Measurements from ENCODE around the gene MRPL50. TPM values are rescaled to one million over a fixed set of nuclear protein-coding genes. Genes with fewer than 3 reads are reported as not detected.

MRPL50 gene
- total RNA-seq, 4 donors from 2014 or later, result 11.5 to 44.8 (median 23.2) TPM

DNA sequence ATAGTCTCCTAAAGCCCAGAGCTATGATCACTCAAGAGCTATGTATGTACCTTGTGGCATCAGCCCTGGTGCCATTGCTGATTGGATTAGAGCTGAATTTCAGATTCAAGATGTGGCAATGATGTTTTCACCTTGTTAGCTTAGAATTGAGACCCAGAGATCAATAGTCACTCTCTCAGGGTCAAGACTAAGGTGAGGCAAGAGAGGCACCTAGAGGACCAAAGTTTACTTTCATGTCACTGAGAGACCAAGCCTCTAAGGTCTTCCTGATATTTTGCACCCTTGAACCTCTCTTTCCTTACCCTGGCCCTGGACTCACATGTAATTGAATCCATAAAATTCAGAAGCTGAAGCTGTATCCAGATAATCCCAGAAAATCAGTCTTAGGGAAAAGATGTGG, 56.5 kb downstream of the MRPL50 start:
- H3K4me1 ChIP-seq, result no peaks in the 10 kb centered on the region
- H3K9me3 ChIP-seq, result no peaks in the 10 kb centered on the region
- TF ChIP-seq POLR2A (IDR thresholded peaks at IDR 0.05), result no peak
- TF ChIP-seq, protein P1, sequence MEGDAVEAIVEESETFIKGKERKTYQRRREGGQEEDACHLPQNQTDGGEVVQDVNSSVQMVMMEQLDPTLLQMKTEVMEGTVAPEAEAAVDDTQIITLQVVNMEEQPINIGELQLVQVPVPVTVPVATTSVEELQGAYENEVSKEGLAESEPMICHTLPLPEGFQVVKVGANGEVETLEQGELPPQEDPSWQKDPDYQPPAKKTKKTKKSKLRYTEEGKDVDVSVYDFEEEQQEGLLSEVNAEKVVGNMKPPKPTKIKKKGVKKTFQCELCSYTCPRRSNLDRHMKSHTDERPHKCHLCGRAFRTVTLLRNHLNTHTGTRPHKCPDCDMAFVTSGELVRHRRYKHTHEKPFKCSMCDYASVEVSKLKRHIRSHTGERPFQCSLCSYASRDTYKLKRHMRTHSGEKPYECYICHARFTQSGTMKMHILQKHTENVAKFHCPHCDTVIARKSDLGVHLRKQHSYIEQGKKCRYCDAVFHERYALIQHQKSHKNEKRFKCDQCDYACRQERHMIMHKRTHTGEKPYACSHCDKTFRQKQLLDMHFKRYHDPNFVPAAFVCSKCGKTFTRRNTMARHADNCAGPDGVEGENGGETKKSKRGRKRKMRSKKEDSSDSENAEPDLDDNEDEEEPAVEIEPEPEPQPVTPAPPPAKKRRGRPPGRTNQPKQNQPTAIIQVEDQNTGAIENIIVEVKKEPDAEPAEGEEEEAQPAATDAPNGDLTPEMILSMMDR (IDR thresholded peaks at IDR 0.05), result no peak
- H3K36me3 ChIP-seq, result no peaks in the 10 kb centered on the region
- no peak overlapping the region for H3K4me3 ChIP-seq
- DNase-seq, result no peak
- H3K27me3 ChIP-seq, result no peaks in the 10 kb centered on the region
- intact Hi-C loops (cut with DNase I; ENCODE audit: low total_unique reads), result no loop called here
- no peak overlapping the region for H3K27ac ChIP-seq

Other genes with a start within 250 kb of the MRPL50 start
- not detected for gene BAAT, start 13.6 kb downstream of the MRPL50 start, total RNA-seq
- 10 to 100 TPM; 18.8 to 61.9 (median 34.0) TPM for gene ZNF189, start 233 bp upstream of the MRPL50 start, total RNA-seq
- gene ALDOB, start 37.2 kb upstream of the MRPL50 start, total RNA-seq, result under 1 TPM in 1 of 4 donors, not detected in 3; 0.95 TPM
- 10 to 100 TPM; 27.1 to 48.3 (median 35.6) TPM for gene RNF20, start 135.2 kb upstream of the MRPL50 start, total RNA-seq
- gene PPP3R2, start 196.4 kb upstream of the MRPL50 start, total RNA-seq, result under 1 TPM in 1 of 4 donors, not detected in 3; 0.07 TPM

Measured in uterus (tissue), 4 donors.